IMR-90 (cell line): ENCODE data around the gene COL5A1. TPM values are rescaled to one million over a fixed set of nuclear protein-coding genes. Genes with fewer than 3 reads are reported as not detected.

Experiments
- ATAC-seq: fragments of 200-7000 bp; cut with Tn5 transposase; 2 replicates; pipeline ENCODE4 v1.9.1; 2020; ENCODE audit warnings: low read depth, mild to moderate bottlenecking, moderate library complexity
- BruUV-seq: library from RNA; stranded (reverse); fragments of 400-500 nt; replicated peaks from 2 replicates; lab custom pipeline; 2021; lab: Mats Ljungman, UMichigan
- CTCF ChIA-PET: fragments of 300-600 bp; formaldehyde crosslinking; extraction: SDS; loops from one replicate; lab custom pipeline; 2021; ENCODE audit warnings: antibody characterized with exemption; lab: Yijun Ruan, JAX
- POLR2A ChIA-PET: fragments of 300-600 bp; sonication (Branson Sonifier 250); formaldehyde crosslinking; loops from one replicate; lab custom pipeline; 2022; ENCODE audit warnings: antibody characterized with exemption; ENCODE audit not compliant: unreplicated experiment; lab: Charles Lee
- DNase-seq: peaks from one replicate; pipeline ENCODE4 v3.0.0; 2013
- H2AFZ ChIP-seq: replicated peaks from 2 replicates; pipeline ENCODE3; 2013; ENCODE audit warnings: low read length, mild to moderate bottlenecking; ENCODE audit not compliant: poor library complexity
- H2AK5ac ChIP-seq: 2 replicates; pipeline ENCODE4 v1.6.1; 2013; ENCODE audit warnings: low read depth, low read length, inconsistent platforms
- H2AK9ac ChIP-seq: replicated peaks from 2 replicates; pipeline ENCODE3; 2013; ENCODE audit warnings: mild to moderate bottlenecking, low read depth, low read length, moderate library complexity; ENCODE audit not compliant: poor library complexity
- H2BK120ac ChIP-seq: 2 replicates; pipeline ENCODE4 v1.6.1; 2013; ENCODE audit warnings: low read depth, low read length, inconsistent platforms
- H2BK15ac ChIP-seq: 3 replicates; pipeline ENCODE4 v1.6.1; 2013; ENCODE audit warnings: low read depth, low read length, inconsistent platforms
- H2BK20ac ChIP-seq: 2 replicates; pipeline ENCODE4 v1.6.1; 2013; ENCODE audit warnings: low read depth, mild to moderate bottlenecking, inconsistent platforms, low read length, moderate library complexity
- H2BK5ac ChIP-seq: 2 replicates; pipeline ENCODE4 v1.6.1; 2013; ENCODE audit warnings: mild to moderate bottlenecking, low read depth, low read length, inconsistent platforms; ENCODE audit not compliant: poor library complexity, severe bottlenecking
- H3K14ac ChIP-seq: replicated peaks from 2 replicates; pipeline ENCODE4 v1.6.1; 2013; ENCODE audit warnings: low read depth, low read length, inconsistent platforms
- H3K18ac ChIP-seq: 2 replicates; pipeline ENCODE4 v1.6.1; 2013; ENCODE audit warnings: low read depth, low read length, control low read depth
- H3K23ac ChIP-seq: 2 replicates; pipeline ENCODE4 v1.6.1; 2013; ENCODE audit warnings: low read depth, low read length, inconsistent platforms
- H3K27ac ChIP-seq: 2 replicates; pipeline ENCODE4 v1.5.1; 2013; ENCODE audit warnings: mild to moderate bottlenecking, control low read depth, low read length; ENCODE audit not compliant: insufficient read depth
- H3K27me3 ChIP-seq: 2 replicates; pipeline ENCODE4 v1.6.1; 2013; ENCODE audit warnings: low read length; ENCODE audit not compliant: control insufficient read depth, insufficient read depth
- H3K36me3 ChIP-seq: 2 replicates; pipeline ENCODE4 v1.6.1; 2013; ENCODE audit warnings: low read length, mixed read lengths; ENCODE audit not compliant: control insufficient read depth, insufficient read depth
- H3K4ac ChIP-seq: 2 replicates; pipeline ENCODE4 v1.6.1; 2013; ENCODE audit warnings: low read depth, low read length, inconsistent platforms
- H3K4me1 ChIP-seq: 2 replicates; pipeline ENCODE4 v1.6.1; 2013; ENCODE audit warnings: low read length, mixed read lengths; ENCODE audit not compliant: control insufficient read depth, insufficient read depth
- H3K4me2 ChIP-seq: 2 replicates; pipeline ENCODE4 v1.6.1; 2013; ENCODE audit warnings: low read depth, mild to moderate bottlenecking, control low read depth, low read length, moderate library complexity
- H3K4me3 ChIP-seq: 2 replicates; pipeline ENCODE4 v1.5.1; 2013; ENCODE audit warnings: low read depth, mild to moderate bottlenecking, control low read depth, low read length, moderate library complexity; ENCODE audit not compliant: insufficient read depth
- H3K56ac ChIP-seq: 2 replicates; pipeline ENCODE4 v1.6.1; 2013; ENCODE audit warnings: low read length, inconsistent platforms; ENCODE audit not compliant: insufficient read depth; ENCODE audit errors: extremely low read depth
- H3K79me1 ChIP-seq, 2 experiments: 2 replicates each; pipeline ENCODE4 v1.6.1; 2013; ENCODE audit warnings: low read length in 2 of 2, inconsistent platforms in 1 of 2, low read depth in 1 of 2
- H3K9ac ChIP-seq: 2 replicates; pipeline ENCODE4 v1.6.1; 2013; ENCODE audit warnings: low read depth, low read length, control low read depth
- H3K9me1 ChIP-seq: 2 replicates; pipeline ENCODE4 v1.6.1; 2013; ENCODE audit warnings: low read length, inconsistent platforms; ENCODE audit not compliant: insufficient read depth
- H3K9me3 ChIP-seq: 2 replicates; pipeline ENCODE4 v1.6.1; 2013; ENCODE audit warnings: low read length; ENCODE audit not compliant: control insufficient read depth, insufficient read depth
- H4K20me1 ChIP-seq: 2 replicates; pipeline ENCODE4 v1.6.1; 2013; ENCODE audit warnings: low read length, inconsistent platforms; ENCODE audit not compliant: insufficient read depth
- H4K5ac ChIP-seq: 2 replicates; pipeline ENCODE4 v1.6.1; 2013; ENCODE audit warnings: mild to moderate bottlenecking, low read depth, low read length, control low read depth
- H4K8ac ChIP-seq, 2 experiments: 2 replicates each; pipeline ENCODE4 v1.6.1; 2013; ENCODE audit warnings: low read depth in 2 of 2, low read length in 2 of 2, control low read depth in 1 of 2, inconsistent platforms in 1 of 2
- H4K91ac ChIP-seq: 2 replicates; pipeline ENCODE4 v1.6.1; 2013; ENCODE audit warnings: low read depth, low read length, inconsistent platforms; ENCODE audit not compliant: insufficient read depth
- BHLHE40 ChIP-seq: fragments of 150-350 bp; IDR thresholded peaks from 2 replicates; pipeline ENCODE4 v1.6.1; 2016; ENCODE audit warnings: mild to moderate bottlenecking, low read depth, low read length
- CEBPB ChIP-seq: IDR thresholded peaks from 2 replicates; pipeline ENCODE4 v1.6.1; 2012; ENCODE audit warnings: low read depth, low read length, improper control_type of control experiment
- CHD1 ChIP-seq: IDR thresholded peaks from 2 replicates; pipeline ENCODE4 v1.6.1; 2012; ENCODE audit warnings: low read depth, low read length, improper control_type of control experiment
- FOS ChIP-seq: fragments of 150-350 bp; IDR thresholded peaks from 2 replicates; pipeline ENCODE4 v1.6.1; 2016; ENCODE audit warnings: low read depth, low read length
- MAFK ChIP-seq: IDR thresholded peaks from 2 replicates; pipeline ENCODE4 v1.6.1; 2012; ENCODE audit warnings: low read depth, low read length, improper control_type of control experiment
- MAZ ChIP-seq: IDR thresholded peaks from 2 replicates; pipeline ENCODE4 v1.6.1; 2012; ENCODE audit warnings: low read depth, mild to moderate bottlenecking, low read length, improper control_type of control experiment, moderate library complexity, borderline replicate concordance
- NFE2L2 ChIP-seq: fragments of 150-350 bp; IDR thresholded peaks from 2 replicates; pipeline ENCODE4 v1.6.1; 2016; ENCODE audit warnings: low read depth, mild to moderate bottlenecking, low read length
- POLR2A ChIP-seq: IDR thresholded peaks from 2 replicates; pipeline ENCODE4 v1.6.1; 2012; ENCODE audit warnings: mild to moderate bottlenecking, low read depth, low read length
- RAD21 ChIP-seq: IDR thresholded peaks from 2 replicates; pipeline ENCODE4 v1.6.1; 2012; ENCODE audit warnings: low read length, improper control_type of control experiment
- RCOR1 ChIP-seq: IDR thresholded peaks from 2 replicates; pipeline ENCODE4 v1.6.1; 2012; ENCODE audit warnings: mild to moderate bottlenecking, low read length, improper control_type of control experiment; ENCODE audit not compliant: insufficient replicate concordance
- RFX5 ChIP-seq: IDR thresholded peaks from 2 replicates; pipeline ENCODE4 v1.8.0; 2012; ENCODE audit warnings: low read depth, mild to moderate bottlenecking, low read length, moderate library complexity
- WGBS, 2 experiments: methylation state at CpG; one replicate each; pipeline versions ENCODE4 v1.1.5 to v1.1.7; 2013; ENCODE audit warnings: missing lambda C conversion rate in 2 of 2; ENCODE audit not compliant: insufficient read length in 1 of 2; ENCODE audit errors: extremely low coverage in 2 of 2; 5-methylcytosine and 5-hydroxymethylcytosine counted together
- dilution Hi-C: fragments of 300-500 bp; cut with HindIII; formaldehyde crosslinking; loops from one replicate; pipeline ENCODE4 v1.14.3; 2018; ENCODE audit warnings: low sequenced_read_pairs; ENCODE audit not compliant: unreplicated experiment
- in situ Hi-C: fragments of 300-500 bp; cut with MboI; formaldehyde crosslinking; loops from 3 replicates; pipeline ENCODE4 v1.14.3; 2019; ENCODE audit warnings: low sequenced_read_pairs, inconsistent platforms, mixed read lengths
- intact Hi-C: fragments of 100-400 bp; cut with micrococcal nuclease; formaldehyde crosslinking; loops from 2 replicates; pipeline ENCODE4 v1.10.0; 2022
- polyA plus RNA-seq, 3 experiments: library from polyadenylated mRNA; depleted of rRNA; stranded (reverse); fragments of >200 nt; gene quantifications; 2 replicates each; pipeline ENCODE4 v1.2.3, GENCODE V29; 2012; ENCODE audit warnings: low replicate concordance in 1 of 3
- total RNA-seq: library from RNA; depleted of rRNA; stranded (reverse); fragments of >200 nt; gene quantifications from 2 replicates; pipeline ENCODE4 v1.2.3, GENCODE V29; 2012
- TF ChIP-seq, protein P1 (sequence below): fragments of 150-350 bp; IDR thresholded peaks from 2 replicates; pipeline ENCODE4 v1.6.1; 2016; ENCODE audit warnings: low read depth, mild to moderate bottlenecking, low read length, moderate library complexity, borderline replicate concordance
- TF ChIP-seq, protein P2 (sequence below): conservative IDR thresholded peaks from 2 replicates; pipeline ENCODE4 v1.5.1; 2012; ENCODE audit warnings: mild to moderate bottlenecking, low read depth, low read length, improper control_type of control experiment
- TF ChIP-seq, protein P3 (sequence below): fragments of 150-350 bp; IDR thresholded peaks from 2 replicates; pipeline ENCODE4 v1.6.1; 2017; ENCODE audit warnings: mild to moderate bottlenecking, antibody characterized with exemption, low read length, low read depth

COL5A1 gene
- total and polyA plus RNA-seq, 2 of the 4 experiments (the other 2 are of a cell fraction) = 19.2 to 173 TPM

DNA sequence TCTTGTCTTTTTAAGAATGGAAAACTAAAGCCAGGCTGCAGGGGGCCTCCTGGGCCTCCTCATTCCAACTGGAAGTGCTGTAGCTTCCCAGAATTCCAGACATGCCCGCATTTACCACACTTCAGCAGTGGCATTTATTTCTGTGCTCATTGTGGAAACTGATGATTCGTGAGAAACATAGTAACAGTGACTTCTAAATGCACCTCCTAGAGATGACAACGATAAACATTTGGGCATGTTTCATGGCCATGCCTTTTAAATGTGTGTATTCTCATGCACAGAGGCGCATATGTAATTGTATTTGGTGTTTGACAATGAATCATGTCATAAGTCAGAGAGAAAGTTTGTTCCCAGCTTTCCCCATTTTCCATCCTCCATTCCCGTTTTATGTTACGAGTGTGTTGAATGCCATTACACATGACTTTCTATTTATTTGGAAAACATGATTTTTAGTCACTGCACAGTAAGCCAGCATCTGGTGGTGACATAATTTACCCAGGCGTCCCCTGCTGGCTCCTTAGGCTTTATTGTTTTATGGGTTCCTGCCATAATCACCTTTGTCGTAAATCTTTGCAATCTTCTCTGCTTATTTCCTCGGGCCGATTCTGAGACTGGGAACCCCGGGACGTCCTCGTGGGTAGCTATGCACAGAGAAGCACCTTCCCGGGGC lies 170.2 kb downstream of the COL5A1 start:
- H3K4me3 ChIP-seq = no peak overlapping the region
- H2BK120ac ChIP-seq = peak overlapping the region; percentile 99
- H3K36me3 ChIP-seq = peaks cover 77% of the 10 kb centered on the region
- H3K9me1 ChIP-seq = peaks cover 64% of the 10 kb centered on the region
- intact Hi-C loops = loop anchor here (1.0 kb wide), 1 partner anchor 363 kb away; no protein-coding TSS in a partner anchor
- H3K79me1 ChIP-seq = peaks cover 15 to 75% of the 10 kb centered on the region in 2 experiments
- H4K8ac ChIP-seq = peak overlapping the region; percentile 67 to 95; a peak in 3 of 4 replicates
- H2BK15ac ChIP-seq = peak overlapping the region; percentile 72; the same call in 2 of the 3 replicates
- H3K4ac ChIP-seq = peak overlapping the region; percentile 99
- peak overlapping the region; percentile 99 for H2BK5ac ChIP-seq
- POLR2A ChIA-PET = no interaction called here
- peaks cover 21% of the 10 kb centered on the region for H4K20me1 ChIP-seq
- dilution Hi-C loops = no loop called here
- peak overlapping the region; percentile 98 for H3K14ac ChIP-seq
- peak overlapping the region; percentile 77 for H2AK9ac ChIP-seq
- peak overlapping the region; percentile 100 for H3K18ac ChIP-seq
- peak overlapping the region; percentile 100 for H3K23ac ChIP-seq
- in situ Hi-C loops = no loop called here
- H2BK20ac ChIP-seq = peak overlapping the region; percentile 95
- H3K56ac ChIP-seq = peak overlapping the region; percentile 74; the same call in 1 of the 2 replicates
- BruUV-seq = no TSS peak
- CTCF ChIA-PET = no interaction called here
- DNase-seq (peak; percentile 96), ATAC-seq (peak; percentile 73)
- peak overlapping the region; percentile 99 for H3K27ac ChIP-seq
- H3K9me3 ChIP-seq = no peaks in the 10 kb centered on the region
- H3K4me1 ChIP-seq = peaks cover 54% of the 10 kb centered on the region
- H3K27me3 ChIP-seq = no peaks in the 10 kb centered on the region
- H2AFZ ChIP-seq = peak overlapping the region; percentile 59
- H3K9ac ChIP-seq = peak overlapping the region; percentile 47
- H2AK5ac ChIP-seq = peak overlapping the region; percentile 99
- WGBS, 2 experiments = no CpG with 5 or more reads among the region's 14 CpGs
- H4K5ac ChIP-seq = peak overlapping the region; percentile 98
- peak overlapping the region; percentile 97 for H4K91ac ChIP-seq
- peak overlapping the region; percentile 59 for H3K4me2 ChIP-seq
- TF ChIP-seq, protein P1, sequence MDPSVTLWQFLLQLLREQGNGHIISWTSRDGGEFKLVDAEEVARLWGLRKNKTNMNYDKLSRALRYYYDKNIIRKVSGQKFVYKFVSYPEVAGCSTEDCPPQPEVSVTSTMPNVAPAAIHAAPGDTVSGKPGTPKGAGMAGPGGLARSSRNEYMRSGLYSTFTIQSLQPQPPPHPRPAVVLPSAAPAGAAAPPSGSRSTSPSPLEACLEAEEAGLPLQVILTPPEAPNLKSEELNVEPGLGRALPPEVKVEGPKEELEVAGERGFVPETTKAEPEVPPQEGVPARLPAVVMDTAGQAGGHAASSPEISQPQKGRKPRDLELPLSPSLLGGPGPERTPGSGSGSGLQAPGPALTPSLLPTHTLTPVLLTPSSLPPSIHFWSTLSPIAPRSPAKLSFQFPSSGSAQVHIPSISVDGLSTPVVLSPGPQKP = no peak
- TF ChIP-seq MAFK = peak; percentile 67
- TF ChIP-seq BHLHE40 = 0 out of 2 replicates have a peak, but pooled peaks have one; percentile 28
- TF ChIP-seq FOS = 0 out of 2 replicates have a peak, but pooled peaks have one; percentile 5
- TF ChIP-seq NFE2L2 = 0 out of 2 replicates have a peak, but pooled peaks have one; percentile 3
- TF ChIP-seq, protein P2, sequence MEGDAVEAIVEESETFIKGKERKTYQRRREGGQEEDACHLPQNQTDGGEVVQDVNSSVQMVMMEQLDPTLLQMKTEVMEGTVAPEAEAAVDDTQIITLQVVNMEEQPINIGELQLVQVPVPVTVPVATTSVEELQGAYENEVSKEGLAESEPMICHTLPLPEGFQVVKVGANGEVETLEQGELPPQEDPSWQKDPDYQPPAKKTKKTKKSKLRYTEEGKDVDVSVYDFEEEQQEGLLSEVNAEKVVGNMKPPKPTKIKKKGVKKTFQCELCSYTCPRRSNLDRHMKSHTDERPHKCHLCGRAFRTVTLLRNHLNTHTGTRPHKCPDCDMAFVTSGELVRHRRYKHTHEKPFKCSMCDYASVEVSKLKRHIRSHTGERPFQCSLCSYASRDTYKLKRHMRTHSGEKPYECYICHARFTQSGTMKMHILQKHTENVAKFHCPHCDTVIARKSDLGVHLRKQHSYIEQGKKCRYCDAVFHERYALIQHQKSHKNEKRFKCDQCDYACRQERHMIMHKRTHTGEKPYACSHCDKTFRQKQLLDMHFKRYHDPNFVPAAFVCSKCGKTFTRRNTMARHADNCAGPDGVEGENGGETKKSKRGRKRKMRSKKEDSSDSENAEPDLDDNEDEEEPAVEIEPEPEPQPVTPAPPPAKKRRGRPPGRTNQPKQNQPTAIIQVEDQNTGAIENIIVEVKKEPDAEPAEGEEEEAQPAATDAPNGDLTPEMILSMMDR = peak; percentile 32; the same call in 1 of the 2 replicates
- no peak for TF ChIP-seq RFX5
- peak; percentile 16 for TF ChIP-seq RCOR1
- no peak for TF ChIP-seq POLR2A
- TF ChIP-seq CEBPB = peak; percentile 0; the same call in 1 of the 2 replicates
- TF ChIP-seq CHD1 = no peak
- peak; percentile 19; the same call in 1 of the 2 replicates for TF ChIP-seq RAD21
- 0 out of 2 replicates have a peak, but pooled peaks have one; percentile 15 for TF ChIP-seq MAZ
- TF ChIP-seq, protein P3, sequence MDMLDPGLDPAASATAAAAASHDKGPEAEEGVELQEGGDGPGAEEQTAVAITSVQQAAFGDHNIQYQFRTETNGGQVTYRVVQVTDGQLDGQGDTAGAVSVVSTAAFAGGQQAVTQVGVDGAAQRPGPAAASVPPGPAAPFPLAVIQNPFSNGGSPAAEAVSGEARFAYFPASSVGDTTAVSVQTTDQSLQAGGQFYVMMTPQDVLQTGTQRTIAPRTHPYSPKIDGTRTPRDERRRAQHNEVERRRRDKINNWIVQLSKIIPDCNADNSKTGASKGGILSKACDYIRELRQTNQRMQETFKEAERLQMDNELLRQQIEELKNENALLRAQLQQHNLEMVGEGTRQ = no peak
